Measurements from ENCODE around the gene A4GNT. TPM values are rescaled to one million over a fixed set of nuclear protein-coding genes. Genes with fewer than 3 reads are reported as not detected.

The A4GNT gene
- total RNA-seq, 1 donor from 2014 or later = not detected

DNA sequence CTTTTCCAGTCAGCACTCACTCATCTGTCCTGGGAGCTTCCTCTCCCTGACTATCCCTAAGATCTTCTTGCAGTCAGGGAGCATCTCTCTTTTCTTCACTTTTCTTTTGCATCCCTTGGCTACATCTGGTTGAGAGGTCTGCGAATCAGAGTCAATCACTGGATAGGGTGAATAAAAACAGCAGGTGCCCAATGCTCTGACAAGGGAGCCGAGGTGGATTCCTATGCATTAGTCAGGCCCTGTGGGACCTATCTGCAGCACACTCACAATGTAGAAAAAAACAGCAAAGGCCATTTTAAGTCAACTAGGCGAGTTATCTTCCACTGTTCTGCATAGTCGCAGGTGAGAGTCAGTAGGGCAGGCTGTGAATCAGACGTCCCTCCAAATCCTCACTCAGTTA, 52.3 kb downstream of the A4GNT start:
- DNase-seq (ENCODE audit: low read depth in 2 of 2) = no peak

GRCh38 chr3:138078901-138079344, 53.3 kb downstream of the A4GNT start:
- DNase-seq (ENCODE audit: low read depth in 2 of 2) = peak in 1 of 2 donors; percentile 12

- DNase-seq (ENCODE audit: low read depth in 2 of 2) = no peak
Observed at GRCh38 chr3:138078096-138078495, 54.1 kb downstream of the A4GNT start.

Other genes starting within 250 kb of the A4GNT start
- gene CLDN18, start 122.2 kb downstream of the A4GNT start, total RNA-seq = not detected in 2 replicates
- gene DZIP1L, start 16.8 kb downstream of the A4GNT start, total RNA-seq = 1.1 and 1.7 TPM in 2 replicates
- gene DBR1, start 42.5 kb upstream of the A4GNT start, total RNA-seq = 12.9 and 13.5 TPM in 2 replicates
- 41.1 and 51.2 TPM in 2 replicates for gene ARMC8, start 54.9 kb upstream of the A4GNT start, total RNA-seq
- gene NME9, start 197.5 kb upstream of the A4GNT start, total RNA-seq = 0.13 TPM in 1 of 2 replicates, not detected in the other
- 9.4 and 11.4 TPM in 2 replicates for gene MRAS, start 216.2 kb upstream of the A4GNT start, total RNA-seq